ENCODE results near the gene POLR2L. TPM values are rescaled to one million over a fixed set of nuclear protein-coding genes. Genes with fewer than 3 reads are reported as not detected.
A peak's percentile ranks its signal among the peaks of the same experiment; 100 is the strongest.

POLR2L gene
- total and polyA plus RNA-seq, 2 of the 13 experiments (the other 11 are each of a cell fraction or from before 2014, with no cell fraction given) = 104 to 114 TPM

- 0 out of 2 replicates have a peak, but pooled peaks have one; percentile 36 for TF ChIP-seq THAP9 (CRISPR knock-in tag; IDR thresholded peaks at IDR 0.05; ENCODE audit: borderline replicate concordance)
- TF ChIP-seq MAX (IDR thresholded peaks at IDR 0.05) = peak; percentile 97
- no peak for TF ChIP-seq ZFP36L2 (CRISPR knock-in tag; IDR thresholded peaks at IDR 0.05)
- TF ChIP-seq MED8 (CRISPR knock-in tag; IDR thresholded peaks at IDR 0.05; ENCODE audit: insufficient replicate concordance) = no peak
- TF ChIP-seq ZNF552 (CRISPR knock-in tag; IDR thresholded peaks at IDR 0.05; ENCODE audit: borderline replicate concordance) = no peak
- TF ChIP-seq ZNF430 (CRISPR knock-in tag; IDR thresholded peaks at IDR 0.05) = peak; percentile 31; the same call in 1 of the 2 replicates
- TF ChIP-seq SIN3A (IDR thresholded peaks at IDR 0.05; ENCODE audit: borderline replicate concordance, low read depth, low read length) = peak; percentile 40; the same call in 1 of the 2 replicates
- TF ChIP-seq ZNF607 (CRISPR knock-in tag; IDR thresholded peaks at IDR 0.05; ENCODE audit: borderline replicate concordance) = peak; percentile 64; the same call in 1 of the 2 replicates
- peak; percentile 74; the same call in 1 of the 2 replicates for TF ChIP-seq ZSCAN9 (CRISPR knock-in tag; IDR thresholded peaks at IDR 0.05; ENCODE audit: borderline replicate concordance)
- no peak for TF ChIP-seq ARNT (IDR thresholded peaks at IDR 0.05)
- peak; percentile 81; the same call in 1 of the 2 replicates for TF ChIP-seq NR0B2 (CRISPR knock-in tag; IDR thresholded peaks at IDR 0.05)
- TF ChIP-seq ZNF556 (CRISPR knock-in tag; IDR thresholded peaks at IDR 0.05; ENCODE audit: borderline replicate concordance) = peak; percentile 87; the same call in 1 of the 2 replicates
- TF ChIP-seq MTA1 (CRISPR knock-in tag; IDR thresholded peaks at IDR 0.05; ENCODE audit: borderline replicate concordance) = peak; percentile 86; the same call in 1 of the 2 replicates
- TF ChIP-seq HES4 (CRISPR knock-in tag; IDR thresholded peaks at IDR 0.05; ENCODE audit: borderline replicate concordance) = no peak
- peak; percentile 14 for TF ChIP-seq GMEB1 (CRISPR knock-in tag; IDR thresholded peaks at IDR 0.05; ENCODE audit: borderline replicate concordance)
- peak; percentile 47; the same call in 1 of the 2 replicates for TF ChIP-seq GPN1 (CRISPR knock-in tag; IDR thresholded peaks at IDR 0.05; ENCODE audit: borderline replicate concordance)
- TF ChIP-seq ZNF564 (CRISPR knock-in tag; IDR thresholded peaks at IDR 0.05) = no peak
- peak; percentile 18; the same call in 1 of the 2 replicates for TF ChIP-seq CREBL2 (CRISPR knock-in tag; IDR thresholded peaks at IDR 0.05; ENCODE audit: borderline replicate concordance)
- no peak for TF ChIP-seq NR3C1 (CRISPR knock-in tag; IDR thresholded peaks at IDR 0.05)
- TF ChIP-seq FUBP1 (CRISPR knock-in tag; IDR thresholded peaks at IDR 0.05; ENCODE audit: borderline replicate concordance) = no peak
- no peak for TF ChIP-seq KDM5A (IDR thresholded peaks at IDR 0.05; ENCODE audit: borderline replicate concordance, low read length)
Measured at GRCh38 chr11:843818-844692, 1.7 kb upstream of the POLR2L start (continued).
